IMR-90 (cell line): ENCODE results near the gene CYP46A1.

ENCODE experiments used
- CEBPB ChIP-seq: IDR thresholded peaks from 2 replicates; pipeline ENCODE4 v1.6.1; 2012; ENCODE audit warnings: low read depth, low read length, improper control_type of control experiment
- CTCF ChIP-seq: conservative IDR thresholded peaks from 2 replicates; pipeline ENCODE4 v1.5.1; 2012; ENCODE audit warnings: mild to moderate bottlenecking, low read depth, low read length, improper control_type of control experiment
- NFE2L2 ChIP-seq: fragments of 150-350 bp; IDR thresholded peaks from 2 replicates; pipeline ENCODE4 v1.6.1; 2016; ENCODE audit warnings: low read depth, mild to moderate bottlenecking, low read length
- POLR2A ChIP-seq: IDR thresholded peaks from 2 replicates; pipeline ENCODE4 v1.6.1; 2012; ENCODE audit warnings: mild to moderate bottlenecking, low read depth, low read length

GRCh38 chr14:99659333-99659741 is 24.8 kb upstream of the CYP46A1 start:
- TF ChIP-seq NFE2L2 = no peak
- TF ChIP-seq CTCF = no peak
- TF ChIP-seq POLR2A = no peak
- TF ChIP-seq CEBPB = no peak
